ENCODE measurements around the gene HEATR9.

Gene HEATR9

DNA sequence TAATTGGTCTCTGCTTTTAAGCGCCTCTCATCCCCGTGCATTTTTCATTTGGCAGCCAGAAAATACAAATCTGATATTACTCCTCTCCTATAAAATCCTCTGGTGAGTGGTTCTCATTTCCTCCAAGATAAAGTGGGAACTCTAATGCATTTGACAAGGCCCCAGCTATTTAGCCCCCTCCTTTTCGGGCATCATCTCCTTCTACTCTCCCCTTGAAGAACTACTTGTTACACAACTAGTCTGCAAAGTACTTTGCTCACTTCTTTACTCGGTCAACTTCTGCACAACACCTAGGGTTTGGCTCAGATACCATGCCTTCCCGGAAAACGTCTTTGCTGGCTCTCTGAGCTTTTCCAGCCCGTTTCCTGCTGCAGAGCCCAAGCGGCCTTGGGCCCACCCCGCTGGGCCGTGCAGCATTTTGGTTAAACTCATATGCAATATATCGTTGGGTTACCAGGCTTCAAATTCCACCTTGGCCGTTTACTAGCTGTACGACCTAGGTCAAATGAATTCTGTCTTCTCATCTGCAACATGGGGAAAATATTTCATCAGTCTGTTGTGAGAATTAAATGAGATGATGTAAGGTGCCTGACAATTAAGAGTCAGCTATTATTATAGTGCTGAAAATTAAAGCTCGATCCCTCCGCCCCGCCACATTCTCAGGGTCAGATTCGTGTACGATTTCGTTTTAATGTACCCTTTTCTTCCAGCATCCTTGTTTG lies 60.3 kb downstream of the HEATR9 start:
- DNase-seq: no peak

DNA sequence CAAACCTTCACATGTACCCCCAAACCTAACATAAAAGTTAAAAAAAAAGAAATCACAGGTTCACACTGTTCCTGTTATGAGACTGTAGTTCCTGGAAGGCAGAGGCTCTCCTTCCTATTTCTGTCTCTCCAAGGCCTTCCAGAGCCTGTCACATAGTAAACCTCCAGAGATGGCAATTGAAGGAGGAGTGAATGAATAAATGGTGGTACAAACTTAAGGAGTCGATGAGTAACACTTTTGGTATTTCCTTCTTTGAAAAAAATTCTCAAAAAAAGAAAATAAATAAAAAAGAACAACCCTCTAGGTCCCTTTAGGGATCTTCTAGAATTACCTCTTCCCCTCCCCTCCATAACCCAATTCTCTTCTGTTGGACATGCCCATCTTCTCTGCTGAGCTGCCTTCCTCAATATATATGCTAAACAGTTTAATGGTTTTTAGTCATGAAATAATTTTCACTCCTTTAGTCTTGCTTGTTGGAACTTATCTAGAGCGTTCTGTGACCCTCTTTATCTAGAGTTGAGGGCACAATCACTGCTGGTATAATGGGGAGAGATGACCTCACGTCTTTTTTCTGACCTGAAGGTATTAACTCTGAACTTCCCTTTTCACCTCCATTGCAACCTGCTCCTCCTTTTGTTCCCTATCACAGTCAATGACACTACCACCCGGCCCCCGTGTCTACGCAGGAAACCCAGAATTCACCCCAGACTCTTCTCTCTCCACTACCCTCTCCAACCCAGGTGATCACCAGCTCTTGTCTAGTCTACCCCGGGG lies 61.1 kb downstream of the HEATR9 start:
- no peak for DNase-seq
